ENCODE measurements around the gene DSG3. TPM values are rescaled to one million over a fixed set of nuclear protein-coding genes. Genes with fewer than 3 reads are reported as not detected.

DSG3 gene
- total and polyA plus RNA-seq, 2 of the 8 experiments (the other 6 are each of a cell fraction or from before 2014, with no cell fraction given): 0.03 to 0.07 TPM

DNA sequence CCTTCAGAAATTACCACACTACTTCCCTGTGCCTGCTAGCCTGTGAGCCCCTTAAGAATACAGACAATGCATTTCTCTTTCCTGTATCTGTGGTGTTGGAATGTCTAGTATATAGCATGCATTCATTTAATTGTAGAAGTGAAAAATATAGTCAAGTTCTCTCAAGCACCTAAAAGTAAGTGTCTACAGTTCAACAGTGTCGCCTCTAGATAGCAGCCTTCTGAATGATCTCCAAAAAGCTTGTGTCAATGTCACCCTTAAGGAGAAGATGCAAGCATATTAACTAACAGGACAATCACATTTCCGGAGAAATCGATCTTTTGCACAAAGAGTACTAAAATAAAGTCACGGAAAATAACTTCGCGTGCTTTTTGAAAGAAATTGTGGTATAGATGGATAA, 27.5 kb upstream of the DSG3 start:
- ChIA-PET POLR2A (ENCODE audit: partially characterized antibody) (no interaction called here), CTCF (ENCODE audit: partially characterized antibody) (interaction anchor here (0.9 to 1.4 kb wide), 4 partner anchors 10 to 86 kb away, joined by 3 to 4 read pairs (median 3); no protein-coding TSS in a partner anchor)
- Histone ChIP-seq H3K4me2 (ENCODE audit: insufficient read depth in 1 of 2, low read depth in 2 of 2, low read length in 2 of 2) (no peak overlapping the region), H3K18ac (ENCODE audit: extremely low read depth, low read length) (no peak overlapping the region), H3K23me2 (ENCODE audit: low read depth, low read length) (no peaks in the 10 kb centered on the region), H3K56ac (replicated peaks; ENCODE audit: insufficient read length, low read depth, low read length) (no peak overlapping the region), H2BK20ac (ENCODE audit: low read length) (no peak overlapping the region), H2BK12ac (ENCODE audit: low read depth, low read length) (no peak overlapping the region), H4K20me1 (replicated peaks in 1 of 2; ENCODE audit: control insufficient read depth in 1 of 2, insufficient read depth in 2 of 2, low read length in 2 of 2) (no peaks in the 10 kb centered on the region), H3K79me1 (ENCODE audit: low read depth, low read length) (no peaks in the 10 kb centered on the region), H3K23ac (ENCODE audit: insufficient read length) (no peak overlapping the region), H3K9me3 (ENCODE audit: insufficient read depth in 2 of 2, low read depth in 1 of 2, low read length in 1 of 2) (no peaks in the 10 kb centered on the region; a peak in 1 of 4 replicates), H3K36me3 (ENCODE audit: control insufficient read depth in 2 of 4, insufficient read depth in 4 of 4, low read length in 3 of 4) (no peaks in the 10 kb centered on the region), H3K14ac (ENCODE audit: insufficient read length) (no peak overlapping the region), H2BK5ac (ENCODE audit: low read depth, low read length) (no peak overlapping the region), H3K27me3 (replicated peaks in 1 of 4; ENCODE audit: control insufficient read depth in 3 of 4, extremely low read depth in 1 of 4, insufficient read depth in 3 of 4, low read length in 3 of 4) (no peaks in the 10 kb centered on the region), H4K5ac (ENCODE audit: insufficient read length, low read depth, low read length) (no peak overlapping the region), H3K79me2 (ENCODE audit: control insufficient read depth in 1 of 2, insufficient read depth in 2 of 2, low read length in 2 of 2) (no peaks in the 10 kb centered on the region), H3K4me1 (replicated peaks in 1 of 4; ENCODE audit: control insufficient read depth in 3 of 4, insufficient read depth in 4 of 4, low read length in 3 of 4) (no peaks in the 10 kb centered on the region), H3K4me3 (ENCODE audit: extremely low read depth in 1 of 4, insufficient read depth in 2 of 4, low read depth in 3 of 4, low read length in 4 of 4) (no peak overlapping the region), H2BK120ac (replicated peaks; ENCODE audit: low read depth, low read length) (no peak overlapping the region), H4K8ac (ENCODE audit: extremely low read depth, insufficient read depth, low read length) (no peak overlapping the region), H2BK15ac (ENCODE audit: low read length) (no peak overlapping the region), H3K9ac (replicated peaks in 1 of 4; ENCODE audit: extremely low read depth in 1 of 4, low read depth in 3 of 4, low read length in 3 of 4) (no peak overlapping the region), H3K27ac (ENCODE audit: low read depth, low read length) (no peak overlapping the region), H2AK5ac (ENCODE audit: low read depth, low read length) (no peak overlapping the region), H4K91ac (replicated peaks; ENCODE audit: insufficient read length, low read length) (no peak overlapping the region), H3K4ac (replicated peaks; ENCODE audit: insufficient read length, low read depth, low read length) (no peak overlapping the region), H2AFZ (ENCODE audit: low read length) (no peak overlapping the region; the same call in 1 of the 2 replicates)
- no peak for TF ChIP-seq HDAC2 (IDR thresholded peaks at IDR 0.05; ENCODE audit: borderline replicate concordance in 1 of 2, low read depth in 2 of 2, low read length in 2 of 2)
- no peak for TF ChIP-seq NANOG (IDR thresholded peaks at IDR 0.05; ENCODE audit: insufficient read depth, low read depth, low read length, poor library complexity, severe bottlenecking)
- TF ChIP-seq, protein P1, sequence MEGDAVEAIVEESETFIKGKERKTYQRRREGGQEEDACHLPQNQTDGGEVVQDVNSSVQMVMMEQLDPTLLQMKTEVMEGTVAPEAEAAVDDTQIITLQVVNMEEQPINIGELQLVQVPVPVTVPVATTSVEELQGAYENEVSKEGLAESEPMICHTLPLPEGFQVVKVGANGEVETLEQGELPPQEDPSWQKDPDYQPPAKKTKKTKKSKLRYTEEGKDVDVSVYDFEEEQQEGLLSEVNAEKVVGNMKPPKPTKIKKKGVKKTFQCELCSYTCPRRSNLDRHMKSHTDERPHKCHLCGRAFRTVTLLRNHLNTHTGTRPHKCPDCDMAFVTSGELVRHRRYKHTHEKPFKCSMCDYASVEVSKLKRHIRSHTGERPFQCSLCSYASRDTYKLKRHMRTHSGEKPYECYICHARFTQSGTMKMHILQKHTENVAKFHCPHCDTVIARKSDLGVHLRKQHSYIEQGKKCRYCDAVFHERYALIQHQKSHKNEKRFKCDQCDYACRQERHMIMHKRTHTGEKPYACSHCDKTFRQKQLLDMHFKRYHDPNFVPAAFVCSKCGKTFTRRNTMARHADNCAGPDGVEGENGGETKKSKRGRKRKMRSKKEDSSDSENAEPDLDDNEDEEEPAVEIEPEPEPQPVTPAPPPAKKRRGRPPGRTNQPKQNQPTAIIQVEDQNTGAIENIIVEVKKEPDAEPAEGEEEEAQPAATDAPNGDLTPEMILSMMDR (IDR thresholded peaks at IDR 0.05; ENCODE audit: control extremely low read depth in 1 of 3, insufficient read depth in 1 of 3, low read depth in 1 of 3, low read length in 3 of 3): no peak
- no peak for TF ChIP-seq CTBP2 (IDR thresholded peaks at IDR 0.05; ENCODE audit: borderline replicate concordance, insufficient read depth, insufficient read length, low read length)
- TF ChIP-seq SIN3A (conservative IDR thresholded peaks at IDR 0.05 in 1 of 2, IDR thresholded peaks at IDR 0.05 in 1 of 2; ENCODE audit: low read depth in 1 of 2, low read length in 2 of 2): no peak
- DNase-seq (ENCODE audit: low read depth in 1 of 2, low spot score in 2 of 2) (no peak), FAIRE-seq (no peak)
- 96% methylated on average over 6 of the region's 6 CpGs; no CpG with 5 or more reads in 1 of the 2 experiments for WGBS, 2 experiments (ENCODE audit: extremely low coverage in 1 of 2, insufficient coverage in 1 of 2, insufficient read length in 1 of 2, insufficient replicate concordance in 2 of 2, low coverage in 1 of 2, low lambda C conversion rate in 2 of 2, missing lambda C conversion rate in 1 of 2)

Measured in H1 (cell line).